ENCODE data around the gene CDK5RAP2.

Gene CDK5RAP2

GRCh38 chr9:120536949-120537640, 42.9 kb downstream of the CDK5RAP2 start:
- H3K9ac ChIP-seq (ENCODE audit: low read depth, low read length, poor library complexity, severe bottlenecking), result no peak overlapping the region

GRCh38 chr9:120536094-120536493, 43.9 kb downstream of the CDK5RAP2 start:
- Histone ChIP-seq H3K4me3 (ENCODE audit: low read length, poor library complexity, severe bottlenecking) (no peak overlapping the region), H3K79me2 (ENCODE audit: insufficient read depth, low read length) (no peaks in the 10 kb centered on the region), H3K9ac (ENCODE audit: low read depth, low read length, poor library complexity, severe bottlenecking) (no peak overlapping the region), H2AFZ (ENCODE audit: low read length) (no peak overlapping the region), H3K4me2 (ENCODE audit: low read depth, low read length, poor library complexity, severe bottlenecking) (no peak overlapping the region), H3F3A (ENCODE audit: low read depth) (no peaks in the 10 kb centered on the region), H4K20me1 (ENCODE audit: insufficient read depth, low read length, poor library complexity, severe bottlenecking) (no peaks in the 10 kb centered on the region), H3K36me3 (ENCODE audit: insufficient read depth, low read length) (peaks cover 100% of the 10 kb centered on the region), H3K4me1 (ENCODE audit: insufficient read depth, low read length, poor library complexity, severe bottlenecking) (no peaks in the 10 kb centered on the region), H3K9me2 (replicated peaks; ENCODE audit: low read depth, low read length) (no peaks in the 10 kb centered on the region), H3K9me3 (ENCODE audit: insufficient read depth, low read depth, low read length) (no peaks in the 10 kb centered on the region), H3K27me3 (ENCODE audit: insufficient read depth, low read length, poor library complexity, severe bottlenecking) (no peaks in the 10 kb centered on the region)
- TF ChIP-seq CTCF (conservative IDR thresholded peaks at IDR 0.05; ENCODE audit: low read length) (no peak), EZH2phosphoT487 (IDR thresholded peaks at IDR 0.05; ENCODE audit: borderline replicate concordance) (no peak)

More at GRCh38 chr9:120536949-120537640, 42.9 kb downstream of the CDK5RAP2 start:
- TF ChIP-seq EZH2phosphoT487 (IDR thresholded peaks at IDR 0.05; ENCODE audit: borderline replicate concordance) (no peak), CTCF (conservative IDR thresholded peaks at IDR 0.05; ENCODE audit: low read length) (no peak)
- H4K20me1 ChIP-seq (ENCODE audit: insufficient read depth, low read length, poor library complexity, severe bottlenecking), result no peaks in the 10 kb centered on the region
- H3K27me3 ChIP-seq (ENCODE audit: insufficient read depth, low read length, poor library complexity, severe bottlenecking), result no peaks in the 10 kb centered on the region
- H3K4me1 ChIP-seq (ENCODE audit: insufficient read depth, low read length, poor library complexity, severe bottlenecking), result no peaks in the 10 kb centered on the region
- H3K4me2 ChIP-seq (ENCODE audit: low read depth, low read length, poor library complexity, severe bottlenecking), result no peak overlapping the region
- peaks cover 100% of the 10 kb centered on the region for H3K36me3 ChIP-seq (ENCODE audit: insufficient read depth, low read length)
- H3K9me2 ChIP-seq (replicated peaks; ENCODE audit: low read depth, low read length), result no peaks in the 10 kb centered on the region
- no peaks in the 10 kb centered on the region for H3K79me2 ChIP-seq (ENCODE audit: insufficient read depth, low read length)
- no peaks in the 10 kb centered on the region for H3K9me3 ChIP-seq (ENCODE audit: insufficient read depth, low read depth, low read length)
- H3K4me3 ChIP-seq (ENCODE audit: low read length, poor library complexity, severe bottlenecking), result no peak overlapping the region
- H2AFZ ChIP-seq (ENCODE audit: low read length), result no peak overlapping the region
- no peaks in the 10 kb centered on the region for H3F3A ChIP-seq (ENCODE audit: low read depth)

- TF ChIP-seq CTCF (conservative IDR thresholded peaks at IDR 0.05; ENCODE audit: low read length), result no peak
- TF ChIP-seq EZH2phosphoT487 (IDR thresholded peaks at IDR 0.05; ENCODE audit: borderline replicate concordance), result no peak
- H3K27me3 ChIP-seq (ENCODE audit: insufficient read depth, low read length, poor library complexity, severe bottlenecking), result no peaks in the 10 kb centered on the region
- no peaks in the 10 kb centered on the region for H4K20me1 ChIP-seq (ENCODE audit: insufficient read depth, low read length, poor library complexity, severe bottlenecking)
- no peak overlapping the region for H2AFZ ChIP-seq (ENCODE audit: low read length)
- no peaks in the 10 kb centered on the region for H3K9me3 ChIP-seq (ENCODE audit: insufficient read depth, low read depth, low read length)
- no peak overlapping the region for H3K4me2 ChIP-seq (ENCODE audit: low read depth, low read length, poor library complexity, severe bottlenecking)
- H3K36me3 ChIP-seq (ENCODE audit: insufficient read depth, low read length), result peaks cover 97% of the 10 kb centered on the region
- H3F3A ChIP-seq (ENCODE audit: low read depth), result no peaks in the 10 kb centered on the region
- no peak overlapping the region for H3K9ac ChIP-seq (ENCODE audit: low read depth, low read length, poor library complexity, severe bottlenecking)
- no peak overlapping the region for H3K4me3 ChIP-seq (ENCODE audit: low read length, poor library complexity, severe bottlenecking)
- H3K79me2 ChIP-seq (ENCODE audit: insufficient read depth, low read length), result no peaks in the 10 kb centered on the region
- H3K4me1 ChIP-seq (ENCODE audit: insufficient read depth, low read length, poor library complexity, severe bottlenecking), result no peaks in the 10 kb centered on the region
- H3K9me2 ChIP-seq (replicated peaks; ENCODE audit: low read depth, low read length), result no peaks in the 10 kb centered on the region
These were observed 45.7 kb downstream of the CDK5RAP2 start for GRCh38 chr9:120534266-120534665.
